ENCODE measurements around the gene PTPRG.

DNA sequence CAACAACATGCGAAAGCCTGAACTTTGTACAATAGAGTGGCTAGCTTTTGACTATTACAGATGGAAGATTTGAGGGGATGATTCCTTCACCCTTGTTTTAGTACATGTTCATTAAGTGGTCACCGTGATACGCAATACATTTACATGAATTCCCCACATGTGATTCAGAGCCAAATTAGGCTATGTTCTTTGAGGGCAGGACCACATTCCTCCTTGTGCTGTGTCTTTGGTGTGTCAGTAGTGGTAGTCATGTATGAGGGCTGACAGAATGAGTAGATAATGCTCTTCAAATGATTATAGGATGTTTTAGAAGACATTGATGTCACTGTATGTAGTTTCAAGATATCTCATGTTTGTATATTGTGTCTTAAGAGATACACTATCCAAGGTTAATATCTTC is 12.1 kb downstream of the PTPRG start:
- TF ChIP-seq POLR2A (IDR thresholded peaks at IDR 0.05; ENCODE audit: low read depth, low read length) (no peak), JUN (IDR thresholded peaks at IDR 0.05; ENCODE audit: borderline replicate concordance, insufficient read depth, insufficient read length, low read depth) (no peak)
- TF ChIP-seq, protein P1, sequence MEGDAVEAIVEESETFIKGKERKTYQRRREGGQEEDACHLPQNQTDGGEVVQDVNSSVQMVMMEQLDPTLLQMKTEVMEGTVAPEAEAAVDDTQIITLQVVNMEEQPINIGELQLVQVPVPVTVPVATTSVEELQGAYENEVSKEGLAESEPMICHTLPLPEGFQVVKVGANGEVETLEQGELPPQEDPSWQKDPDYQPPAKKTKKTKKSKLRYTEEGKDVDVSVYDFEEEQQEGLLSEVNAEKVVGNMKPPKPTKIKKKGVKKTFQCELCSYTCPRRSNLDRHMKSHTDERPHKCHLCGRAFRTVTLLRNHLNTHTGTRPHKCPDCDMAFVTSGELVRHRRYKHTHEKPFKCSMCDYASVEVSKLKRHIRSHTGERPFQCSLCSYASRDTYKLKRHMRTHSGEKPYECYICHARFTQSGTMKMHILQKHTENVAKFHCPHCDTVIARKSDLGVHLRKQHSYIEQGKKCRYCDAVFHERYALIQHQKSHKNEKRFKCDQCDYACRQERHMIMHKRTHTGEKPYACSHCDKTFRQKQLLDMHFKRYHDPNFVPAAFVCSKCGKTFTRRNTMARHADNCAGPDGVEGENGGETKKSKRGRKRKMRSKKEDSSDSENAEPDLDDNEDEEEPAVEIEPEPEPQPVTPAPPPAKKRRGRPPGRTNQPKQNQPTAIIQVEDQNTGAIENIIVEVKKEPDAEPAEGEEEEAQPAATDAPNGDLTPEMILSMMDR (IDR thresholded peaks at IDR 0.05; ENCODE audit: extremely low read depth in 1 of 2, insufficient read depth in 1 of 2, low read depth in 1 of 2, low read length in 2 of 2) = no peak
